Right renal cortex interstitium (tissue), 3 donors: Measurements from ENCODE around the gene SASH3. TPM values are rescaled to one million over a fixed set of nuclear protein-coding genes. Genes with fewer than 3 reads are reported as not detected.

Source experiments
- DNase-seq, 3 donors: peaks; one replicate each; pipeline ENCODE4 v3.0.0-alpha.2; 2013; ENCODE audit warnings: low read depth in 3 of 3, low spot score in 2 of 3
- polyA plus RNA-seq, 3 donors: library from polyadenylated mRNA; unstranded; fragments of 120-200 nt; gene quantifications; one replicate each; pipeline ENCODE4 v1.2.1, GENCODE V29; 2013; ENCODE audit not compliant: insufficient read length in 3 of 3

Gene SASH3
- polyA plus RNA-seq, 3 donors: 1.7 to 2.0 (median 2.0) TPM

DNA sequence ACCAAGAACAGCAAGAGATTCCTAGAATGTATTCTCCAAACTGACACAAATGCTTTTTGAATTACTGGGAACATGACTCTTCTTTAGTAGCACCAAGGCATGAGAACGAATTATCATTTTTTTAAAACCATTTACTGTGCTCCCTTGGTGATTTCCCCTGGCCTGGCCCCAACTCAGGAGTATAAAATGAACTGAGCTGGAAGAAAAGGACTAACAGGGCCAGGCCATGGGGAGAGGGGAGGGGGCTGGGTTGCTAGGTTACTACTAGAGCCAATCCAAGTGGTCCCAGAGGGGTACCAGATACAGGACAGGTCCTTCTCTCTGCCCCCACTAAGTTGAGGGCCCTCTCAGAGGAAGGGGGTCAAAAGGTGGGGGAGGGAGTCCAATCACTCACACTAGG is 23.1 kb downstream of the SASH3 start:
- DNase-seq: no peak

DNA sequence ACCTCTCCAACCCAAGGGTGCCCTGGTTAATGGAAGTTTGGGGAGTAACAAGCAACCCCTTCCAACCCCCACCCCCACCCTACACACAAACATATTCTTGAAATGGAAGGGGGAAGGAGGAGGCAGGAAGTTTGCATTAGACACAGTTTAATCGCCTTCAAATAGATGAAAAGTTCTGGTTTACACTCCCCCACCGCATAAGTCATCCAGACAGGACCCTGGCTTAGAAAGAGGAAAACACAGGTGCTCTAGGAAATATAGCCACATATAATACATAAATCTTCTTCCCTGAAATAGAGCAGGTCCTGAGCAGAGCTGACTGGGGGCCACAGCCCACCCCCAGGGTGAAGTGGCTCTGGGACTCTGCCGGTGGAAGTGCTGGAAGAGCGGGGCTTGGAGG is 25.1 kb downstream of the SASH3 start:
- DNase-seq: no peak

- no peak for DNase-seq
These were observed 28.5 kb downstream of the SASH3 start for GRCh38 chrX:129808158-129808828.

GRCh38 chrX:129808829-129809796 is 29.4 kb downstream of the SASH3 start:
- DNase-seq: no peak

- DNase-seq: no peak
These were observed 34.1 kb downstream of the SASH3 start for GRCh38 chrX:129813662-129814368.

GRCh38 chrX:129818123-129818522 is 38.4 kb downstream of the SASH3 start:
- DNase-seq: no peak

DNA sequence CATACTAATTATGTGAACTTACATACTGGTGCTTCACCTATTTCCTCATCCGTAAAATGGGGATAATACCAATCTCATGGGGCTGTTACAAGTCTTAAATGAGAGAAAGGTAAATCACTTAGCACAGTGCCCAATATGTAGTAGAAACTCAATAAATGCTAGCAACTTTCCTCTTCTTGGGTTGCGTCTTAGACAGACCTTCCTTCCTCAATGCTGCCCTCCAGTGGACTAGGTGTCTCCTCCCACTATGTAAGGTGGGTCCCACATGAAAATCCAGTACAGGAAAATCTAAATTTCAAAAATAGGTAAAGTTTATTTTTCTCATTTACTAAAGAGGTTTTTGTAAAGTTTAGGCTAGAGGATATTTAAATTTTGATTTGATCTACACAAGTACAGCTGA is 43.4 kb downstream of the SASH3 start:
- no peak for DNase-seq

DNA sequence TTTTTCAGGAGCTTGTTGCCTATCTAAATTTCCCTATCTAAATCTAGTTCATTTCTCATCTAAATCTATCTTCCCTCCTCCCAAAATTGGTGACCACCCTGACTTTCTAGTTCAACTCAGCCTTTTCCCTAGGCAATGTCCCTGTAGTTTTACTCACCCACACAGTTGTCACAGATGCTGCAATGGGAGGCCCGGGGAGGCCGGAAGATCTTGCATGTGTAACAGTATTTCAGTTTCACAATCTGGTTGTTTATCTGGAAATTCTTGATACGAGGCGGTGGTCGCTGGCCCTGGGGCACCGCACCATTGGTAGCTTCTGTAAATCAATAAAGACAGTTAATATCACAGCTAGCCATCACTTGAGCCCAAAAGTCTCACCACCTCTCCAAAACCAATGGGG is 43.8 kb downstream of the SASH3 start:
- no peak for DNase-seq

DNA sequence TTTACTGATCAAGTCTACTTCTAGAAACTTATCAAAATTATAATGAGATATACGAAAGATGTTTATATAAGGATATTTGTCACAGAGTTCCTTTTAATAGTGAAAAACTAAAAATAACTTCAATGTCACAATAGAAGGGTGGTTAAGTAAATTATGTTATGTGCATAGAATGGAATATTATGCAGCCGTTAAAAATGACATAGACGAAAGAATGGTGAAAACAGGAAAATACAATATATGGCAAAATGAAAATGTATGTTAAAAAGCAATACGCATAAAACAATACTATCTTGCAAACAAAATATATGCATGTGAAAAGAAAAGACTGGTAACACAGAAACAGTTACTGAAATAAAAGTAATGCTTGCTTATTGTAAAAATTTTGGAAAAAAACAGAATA is 44.9 kb downstream of the SASH3 start:
- no peak for DNase-seq

GRCh38 chrX:129825746-129826505 is 46.2 kb downstream of the SASH3 start:
- no peak for DNase-seq

DNA sequence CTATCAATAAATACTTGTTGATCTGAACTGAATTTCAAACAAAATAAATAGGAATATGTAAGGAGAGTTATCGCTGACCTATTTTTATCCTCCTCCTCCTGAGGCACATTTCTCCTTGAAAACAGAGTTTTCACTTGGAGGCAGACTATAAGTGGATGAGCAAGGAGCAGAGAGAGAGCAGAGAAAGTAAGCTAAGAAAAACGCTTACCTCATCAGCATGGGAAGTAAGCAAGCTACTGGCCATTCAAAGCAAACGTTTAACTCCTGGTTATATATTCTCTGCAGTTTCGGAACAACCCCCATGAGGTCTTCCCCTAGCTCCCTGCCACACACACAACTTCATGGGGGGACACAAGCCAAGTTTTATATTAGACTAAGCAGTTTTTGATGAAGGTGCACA is 50.7 kb downstream of the SASH3 start:
- DNase-seq: no peak

DNA sequence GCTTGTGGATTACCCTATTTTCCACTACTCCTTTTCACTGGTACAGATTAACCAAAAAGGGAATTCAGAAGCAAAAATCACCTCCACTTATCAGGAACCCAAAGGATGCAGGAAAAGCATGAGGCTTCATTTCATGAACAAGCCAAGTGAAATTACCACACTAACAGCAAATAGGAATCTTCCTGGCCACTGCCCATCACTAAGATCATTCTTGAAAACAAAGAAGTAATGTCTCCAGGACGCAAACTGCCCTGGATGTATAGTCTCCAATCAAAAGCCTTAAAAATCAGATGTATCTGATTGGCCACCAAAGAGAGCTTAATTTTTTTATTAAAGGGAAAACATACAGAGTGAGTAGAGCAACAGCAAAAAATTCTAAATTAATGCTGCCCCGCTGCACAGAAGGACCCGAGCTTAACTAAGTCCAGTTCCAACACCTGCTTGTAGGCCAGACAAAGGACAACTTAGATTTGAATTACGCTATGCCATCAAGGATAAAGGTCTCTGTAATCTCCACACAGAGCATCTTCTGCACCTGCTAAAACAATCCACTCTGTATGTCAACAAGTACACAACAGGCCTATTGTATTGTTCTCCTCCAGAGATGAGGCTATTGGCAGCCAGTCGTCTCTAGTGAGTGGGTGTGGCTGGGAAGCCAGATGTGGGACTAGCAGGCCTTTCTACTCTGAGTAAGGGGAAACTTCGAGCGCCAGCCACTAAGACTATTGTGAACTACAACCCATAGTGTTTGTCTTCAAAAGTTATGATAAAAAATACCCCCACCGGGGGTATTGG is 51.5 kb downstream of the SASH3 start:
- DNase-seq: no peak

DNA sequence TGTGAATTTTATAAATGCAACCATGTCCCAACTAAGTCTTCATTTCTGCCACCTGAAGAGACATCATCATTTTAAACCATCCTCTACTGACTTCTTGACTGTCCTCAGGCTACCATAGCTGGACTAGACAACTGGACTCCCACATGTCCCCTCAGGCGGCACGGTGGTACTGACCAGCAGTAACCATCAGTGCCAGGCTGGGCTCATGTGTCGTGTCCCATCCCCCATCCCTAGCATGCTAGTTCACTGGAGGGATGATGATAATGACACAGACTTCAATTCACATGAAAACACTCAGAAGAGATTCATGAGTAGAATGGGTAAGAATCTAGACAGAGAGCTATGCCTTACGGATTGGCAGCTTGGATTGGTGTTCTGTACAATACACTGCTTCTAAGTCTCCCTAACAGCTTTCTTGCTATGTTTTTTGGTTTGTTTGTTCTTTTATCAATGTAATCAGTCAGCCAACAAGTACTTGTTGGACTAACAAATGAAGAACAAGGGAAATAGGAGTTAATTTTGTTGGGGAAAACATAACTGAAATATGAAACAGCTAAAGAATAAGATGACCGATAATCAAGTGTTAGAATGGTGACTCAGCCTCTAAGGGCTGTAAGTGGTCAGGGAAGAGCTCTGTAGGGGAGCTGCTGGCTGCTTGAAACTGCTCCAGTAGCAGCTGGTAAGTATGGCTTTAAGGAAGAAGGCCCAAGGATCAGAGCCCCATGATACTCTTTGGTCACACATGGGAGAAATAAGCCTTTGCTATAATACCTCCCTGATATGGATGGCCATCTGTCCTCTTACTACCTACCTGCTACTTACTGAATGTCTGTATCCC is 53.6 kb downstream of the SASH3 start:
- DNase-seq: no peak

DNA sequence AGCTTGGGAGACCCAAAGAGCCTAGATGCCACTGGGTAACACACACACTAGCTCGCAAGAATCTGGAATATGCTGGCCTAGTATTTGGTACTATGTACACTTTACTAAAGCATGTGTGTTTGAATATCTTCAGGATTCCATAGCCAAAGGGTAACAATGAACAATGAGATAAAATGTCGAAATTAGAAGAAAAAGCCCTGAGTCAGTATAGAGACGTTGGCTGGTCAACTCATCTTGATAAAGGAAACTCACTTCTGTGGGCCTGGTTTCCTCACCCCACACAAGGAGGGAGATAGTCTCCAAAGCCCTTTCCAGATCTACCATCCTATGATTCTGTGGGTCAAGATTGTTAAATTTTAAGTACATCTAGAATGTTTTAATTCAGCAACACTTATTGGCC is 57.1 kb downstream of the SASH3 start:
- no peak for DNase-seq

DNA sequence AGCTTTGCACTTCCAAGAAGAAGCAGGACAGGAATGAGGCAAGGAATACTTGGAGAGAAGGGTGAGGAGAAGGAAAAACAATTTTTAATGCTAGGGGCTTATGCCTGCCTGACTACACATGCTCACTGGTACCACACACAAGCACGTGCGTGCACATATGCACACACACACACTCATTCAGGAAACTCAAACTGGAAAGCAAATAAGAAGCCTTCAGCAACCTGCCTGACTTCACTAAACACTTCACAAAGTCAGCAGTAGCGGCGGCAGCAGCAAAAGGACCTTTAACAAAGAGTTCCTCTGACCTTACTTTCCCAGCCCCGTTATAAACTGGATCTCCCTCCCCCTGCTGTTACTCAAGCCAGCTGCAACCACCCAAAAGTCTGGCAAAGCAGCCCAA is 60.6 kb downstream of the SASH3 start:
- DNase-seq: no peak

DNA sequence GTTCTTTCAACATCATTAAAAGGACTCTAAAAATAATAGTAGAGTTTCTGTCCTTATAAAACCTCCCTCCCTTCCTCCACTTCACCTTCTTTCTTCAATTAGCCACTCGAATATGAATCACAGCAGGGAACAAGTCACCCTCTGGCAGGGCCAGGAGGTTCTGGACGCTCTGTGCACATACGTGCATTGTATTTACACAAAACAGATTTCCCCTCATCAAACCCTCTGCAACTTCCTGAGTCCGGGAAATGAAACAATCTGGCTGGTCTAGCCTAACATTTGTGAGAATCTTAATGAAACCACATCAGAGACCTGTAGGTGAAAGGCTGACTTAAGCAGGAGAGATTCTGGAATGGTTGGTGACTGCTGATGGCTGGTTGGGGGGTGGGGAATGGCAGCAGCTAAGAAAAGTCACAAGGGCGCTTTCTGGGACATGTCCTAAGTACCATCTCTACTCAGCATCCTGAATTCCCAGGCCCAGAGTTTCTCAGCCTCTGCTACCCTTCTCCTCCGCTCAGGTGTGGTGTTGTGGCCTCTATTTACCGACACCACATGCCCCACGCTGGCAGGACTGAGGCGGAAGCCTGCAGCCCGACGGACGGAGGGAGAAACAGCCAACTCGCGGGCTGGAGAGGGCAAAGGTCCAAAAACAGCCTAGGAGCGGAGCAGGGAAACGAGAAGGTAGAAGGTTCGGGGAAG is 62.9 kb downstream of the SASH3 start:
- DNase-seq: no peak

GRCh38 chrX:129843209-129843458 is 63.4 kb downstream of the SASH3 start:
- DNase-seq: peak in 1 of 3 donors; percentile 1

- DNase-seq: peak; percentile 68 to 78 (median 72)
These were observed 63.9 kb downstream of the SASH3 start, which contains the start of gene ZDHHC9 for GRCh38 chrX:129843459-129844306. Gene ZDHHC9 (minus strand): TSS chrX:129843886. CDS start chrX:129841945, 1,941 bp downstream.
